Measurements from ENCODE around the gene UBA6. TPM values are rescaled to one million over a fixed set of nuclear protein-coding genes. Genes with fewer than 3 reads are reported as not detected.

UBA6 gene
- total and polyA plus RNA-seq, 9 of the 15 experiments (the other 6 are each of a cell fraction or from before 2014, with no cell fraction given) = 22.9 to 139 (median 94.6) TPM

DNA sequence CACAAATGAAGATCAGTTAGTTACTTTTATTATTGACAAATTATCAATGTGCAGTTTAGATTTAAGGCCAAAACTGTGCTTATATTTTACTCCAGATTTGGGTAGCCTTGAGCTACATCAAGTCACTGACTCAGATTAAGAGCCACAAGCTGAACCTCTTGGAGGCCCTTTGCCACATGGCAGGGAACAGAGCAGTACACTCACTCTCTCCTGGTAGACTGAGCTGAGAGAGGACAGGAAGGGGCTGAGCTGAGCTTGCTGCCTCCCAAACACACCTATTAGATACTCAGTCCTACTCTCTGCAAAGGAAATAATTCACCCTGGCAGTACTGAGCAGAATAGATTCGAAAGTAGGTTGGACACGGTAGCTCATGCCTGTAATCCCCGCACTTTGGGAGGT lies 134.6 kb downstream of the UBA6 start (continued):
- TF ChIP-seq, protein P1, sequence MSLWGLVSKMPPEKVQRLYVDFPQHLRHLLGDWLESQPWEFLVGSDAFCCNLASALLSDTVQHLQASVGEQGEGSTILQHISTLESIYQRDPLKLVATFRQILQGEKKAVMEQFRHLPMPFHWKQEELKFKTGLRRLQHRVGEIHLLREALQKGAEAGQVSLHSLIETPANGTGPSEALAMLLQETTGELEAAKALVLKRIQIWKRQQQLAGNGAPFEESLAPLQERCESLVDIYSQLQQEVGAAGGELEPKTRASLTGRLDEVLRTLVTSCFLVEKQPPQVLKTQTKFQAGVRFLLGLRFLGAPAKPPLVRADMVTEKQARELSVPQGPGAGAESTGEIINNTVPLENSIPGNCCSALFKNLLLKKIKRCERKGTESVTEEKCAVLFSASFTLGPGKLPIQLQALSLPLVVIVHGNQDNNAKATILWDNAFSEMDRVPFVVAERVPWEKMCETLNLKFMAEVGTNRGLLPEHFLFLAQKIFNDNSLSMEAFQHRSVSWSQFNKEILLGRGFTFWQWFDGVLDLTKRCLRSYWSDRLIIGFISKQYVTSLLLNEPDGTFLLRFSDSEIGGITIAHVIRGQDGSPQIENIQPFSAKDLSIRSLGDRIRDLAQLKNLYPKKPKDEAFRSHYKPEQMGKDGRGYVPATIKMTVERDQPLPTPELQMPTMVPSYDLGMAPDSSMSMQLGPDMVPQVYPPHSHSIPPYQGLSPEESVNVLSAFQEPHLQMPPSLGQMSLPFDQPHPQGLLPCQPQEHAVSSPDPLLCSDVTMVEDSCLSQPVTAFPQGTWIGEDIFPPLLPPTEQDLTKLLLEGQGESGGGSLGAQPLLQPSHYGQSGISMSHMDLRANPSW (CRISPR knock-in tag; IDR thresholded peaks at IDR 0.05) = no peak
- TF ChIP-seq YY1 (IDR thresholded peaks at IDR 0.05; ENCODE audit: borderline replicate concordance in 1 of 3, control insufficient read depth in 1 of 3, extremely low read depth in 1 of 3, insufficient read depth in 3 of 3, insufficient read length in 1 of 3, insufficient replicate concordance in 2 of 3, low read depth in 1 of 3, low read length in 2 of 3) (no peak), ATF7 (IDR thresholded peaks at IDR 0.05) (no peak), HNRNPH1 (optimal IDR thresholded peaks at IDR 0.05; ENCODE audit: low read depth, low read length) (no peak), TAF1 (IDR thresholded peaks at IDR 0.05; ENCODE audit: control insufficient read depth, extremely low read depth, insufficient read depth, low read length, severe bottlenecking) (no peak), ZNF75A (CRISPR knock-in tag; IDR thresholded peaks at IDR 0.05) (no peak)

GRCh38 chr4:67565284-67565683 lies 135.7 kb downstream of the UBA6 start:
- DNase-seq (ENCODE audit: extremely low read depth in 1 of 4, low spot score in 3 of 4) (no peak), FAIRE-seq (no peak), ATAC-seq (no peak)
- Histone ChIP-seq H3K9me1 (ENCODE audit: control insufficient read depth, insufficient read depth, low read length) (no peaks in the 10 kb centered on the region), H3K4me1 (replicated peaks in 1 of 2; ENCODE audit: control insufficient read depth in 2 of 2, insufficient read depth in 2 of 2, low read length in 2 of 2) (no peaks in the 10 kb centered on the region), H2AFZ (ENCODE audit: low read depth, low read length) (no peak overlapping the region), H4K20me1 (replicated peaks; ENCODE audit: control insufficient read depth, insufficient read depth, low read length) (no peaks in the 10 kb centered on the region), H3K4me2 (ENCODE audit: insufficient read depth, low read length) (no peak overlapping the region), H3K9me3 (replicated peaks; ENCODE audit: control insufficient read depth, insufficient read depth, low read depth, low read length) (no peaks in the 10 kb centered on the region), H3K27me3 (ENCODE audit: control insufficient read depth in 2 of 2, insufficient read depth in 2 of 2, low read length in 2 of 2) (no peaks in the 10 kb centered on the region), H3K36me3 (ENCODE audit: control insufficient read depth, insufficient read depth, low read length) (no peaks in the 10 kb centered on the region), H3K27ac (ENCODE audit: extremely low read depth, low read depth, low read length) (no peak overlapping the region), H3K9ac (ENCODE audit: insufficient read depth in 1 of 2, low read depth in 2 of 2, low read length in 2 of 2) (no peak overlapping the region), H3K4me3 (no peak overlapping the region), H3K79me2 (ENCODE audit: control insufficient read depth, insufficient read depth, low read length) (no peaks in the 10 kb centered on the region)
- BruUV-seq (replicated peaks) = no TSS peak
- ChIA-PET CTCF (ENCODE audit: low intra/inter-chr PET ratio) (no interaction called here), POLR2A (no interaction called here)
- intact Hi-C loops (cut with micrococcal nuclease) (no loop called here), in situ Hi-C loops (cut with MboI) (no loop called here)
- TF ChIP-seq TBL1XR1 (IDR thresholded peaks at IDR 0.05; ENCODE audit: low read length in 2 of 2) (no peak), NR2C2 (CRISPR knock-in tag; IDR thresholded peaks at IDR 0.05) (no peak), NR2C2 (tag; IDR thresholded peaks at IDR 0.05) (no peak), CREB3 (tag; conservative IDR thresholded peaks at IDR 0.05; ENCODE audit: low read depth) (no peak), ZC3H4 (CRISPR knock-in tag; IDR thresholded peaks at IDR 0.05; ENCODE audit: borderline replicate concordance) (no peak), TSC22D4 (tag; IDR thresholded peaks at IDR 0.05) (no peak), CBFA2T3 (IDR thresholded peaks at IDR 0.05) (no peak), ARID2 (IDR thresholded peaks at IDR 0.05) (no peak), SAP30 (IDR thresholded peaks at IDR 0.05; ENCODE audit: borderline replicate concordance, insufficient read depth, low read depth, low read length, poor library complexity, severe bottlenecking) (no peak)
- TF ChIP-seq, protein P2, sequence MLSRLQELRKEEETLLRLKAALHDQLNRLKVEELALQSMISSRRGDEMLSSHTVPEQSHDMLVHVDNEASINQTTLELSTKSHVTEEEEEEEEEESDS (CRISPR knock-in tag; IDR thresholded peaks at IDR 0.05) = no peak
- TF ChIP-seq, protein P3, sequence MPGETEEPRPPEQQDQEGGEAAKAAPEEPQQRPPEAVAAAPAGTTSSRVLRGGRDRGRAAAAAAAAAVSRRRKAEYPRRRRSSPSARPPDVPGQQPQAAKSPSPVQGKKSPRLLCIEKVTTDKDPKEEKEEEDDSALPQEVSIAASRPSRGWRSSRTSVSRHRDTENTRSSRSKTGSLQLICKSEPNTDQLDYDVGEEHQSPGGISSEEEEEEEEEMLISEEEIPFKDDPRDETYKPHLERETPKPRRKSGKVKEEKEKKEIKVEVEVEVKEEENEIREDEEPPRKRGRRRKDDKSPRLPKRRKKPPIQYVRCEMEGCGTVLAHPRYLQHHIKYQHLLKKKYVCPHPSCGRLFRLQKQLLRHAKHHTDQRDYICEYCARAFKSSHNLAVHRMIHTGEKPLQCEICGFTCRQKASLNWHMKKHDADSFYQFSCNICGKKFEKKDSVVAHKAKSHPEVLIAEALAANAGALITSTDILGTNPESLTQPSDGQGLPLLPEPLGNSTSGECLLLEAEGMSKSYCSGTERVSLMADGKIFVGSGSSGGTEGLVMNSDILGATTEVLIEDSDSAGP (CRISPR knock-in tag; IDR thresholded peaks at IDR 0.05) = no peak

All from K562 (cell line).